Activated effector memory CD4-positive, alpha-beta T cell treated with anti-CD3 and anti-CD28 coated beads, Interleukin-2, amount 50 U/mL, for 16 hours (primary cell): ENCODE measurements around the gene KCNK18.

Source experiments
- DNase-seq: peaks from one replicate; pipeline ENCODE4 v3.0.0-alpha.2; 2020

KCNK18 gene

DNA sequence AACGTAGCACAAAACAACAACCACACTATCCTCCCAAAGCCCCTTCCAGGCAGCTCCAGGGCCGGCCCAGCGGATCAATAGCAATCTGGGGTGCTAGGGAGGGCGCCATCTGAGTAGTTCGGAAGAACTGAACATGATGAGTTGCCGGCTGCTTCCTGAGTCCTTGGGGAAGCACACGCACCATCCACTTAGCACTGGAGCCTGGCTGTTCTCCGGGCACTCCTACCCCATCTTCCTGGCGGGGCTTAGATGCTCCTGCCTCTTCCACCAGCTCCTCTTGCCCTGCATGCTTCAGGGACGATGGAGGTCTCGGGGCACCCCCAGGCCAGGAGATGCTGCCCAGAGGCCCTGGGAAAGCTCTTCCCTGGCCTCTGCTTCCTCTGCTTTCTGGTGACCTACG, at the start of gene KCNK18:
TSS of gene KCNK18 (plus strand) at position 301 of the 400 bp plus-strand sequence. CDS start at position 301, 0 bp downstream.
- DNase-seq, result peak; percentile 17

- DNase-seq, result no peak
Measured at GRCh38 chr10:117148284-117148683, 49.0 kb upstream of the KCNK18 start.

DNA sequence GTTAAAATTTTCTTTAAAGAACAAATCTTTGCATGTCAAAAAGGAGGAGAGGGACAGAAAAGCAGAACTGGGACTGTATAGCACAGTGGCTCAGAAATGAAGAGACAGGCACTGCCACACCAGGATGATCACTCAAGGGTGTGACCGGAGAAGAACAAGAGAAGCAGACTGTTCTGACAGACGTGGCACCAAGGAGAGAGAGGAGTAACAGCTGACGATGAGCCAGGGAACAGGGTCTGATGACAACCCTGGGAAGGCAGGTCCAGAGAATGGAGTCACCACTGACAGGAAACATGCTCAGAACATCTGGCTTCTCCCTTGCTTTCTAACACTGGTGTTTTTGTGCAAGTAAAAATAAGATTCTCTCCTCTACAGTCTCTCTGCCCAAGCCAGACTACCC, 44.6 kb upstream of the KCNK18 start:
- DNase-seq, result no peak

DNA sequence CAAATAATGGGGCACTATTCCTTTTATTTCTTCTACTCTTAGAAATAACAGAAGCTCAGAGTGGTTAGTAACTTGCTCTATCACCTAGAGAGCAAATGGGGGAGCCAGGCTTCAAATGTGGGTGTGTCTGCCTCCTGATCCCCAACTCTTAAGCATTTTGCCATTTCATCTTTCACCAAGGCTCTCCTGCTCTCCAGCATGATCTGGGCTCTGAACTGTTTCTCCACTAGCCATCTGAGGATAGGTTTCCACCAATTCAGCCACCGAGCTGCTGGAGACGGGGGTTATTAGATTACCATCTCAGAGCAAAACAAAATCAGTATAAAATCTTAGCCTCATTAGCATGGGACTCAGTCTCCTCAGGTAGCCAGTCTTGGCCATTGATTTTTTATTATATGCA, 39.0 kb upstream of the KCNK18 start:
- no peak for DNase-seq

DNA sequence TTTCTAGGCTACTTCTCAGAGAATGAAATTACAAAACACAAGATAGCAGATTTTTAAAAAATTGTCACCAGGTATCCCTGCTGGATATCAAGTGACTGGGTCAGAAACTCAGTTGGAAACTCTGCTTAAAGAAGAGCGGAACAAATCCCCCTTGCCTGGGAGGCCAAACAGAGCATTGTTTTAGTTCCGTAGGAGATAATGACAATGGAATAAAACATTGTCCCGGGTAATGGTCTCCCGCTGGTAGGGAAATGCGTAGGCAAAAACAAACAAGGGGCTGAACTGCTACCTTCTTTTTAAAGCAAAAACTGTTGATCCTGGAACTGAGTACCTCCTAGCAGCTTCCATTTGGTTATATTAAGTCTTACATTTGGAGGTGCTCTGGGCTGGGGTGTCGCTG, 37.9 kb upstream of the KCNK18 start:
- no peak for DNase-seq

DNA sequence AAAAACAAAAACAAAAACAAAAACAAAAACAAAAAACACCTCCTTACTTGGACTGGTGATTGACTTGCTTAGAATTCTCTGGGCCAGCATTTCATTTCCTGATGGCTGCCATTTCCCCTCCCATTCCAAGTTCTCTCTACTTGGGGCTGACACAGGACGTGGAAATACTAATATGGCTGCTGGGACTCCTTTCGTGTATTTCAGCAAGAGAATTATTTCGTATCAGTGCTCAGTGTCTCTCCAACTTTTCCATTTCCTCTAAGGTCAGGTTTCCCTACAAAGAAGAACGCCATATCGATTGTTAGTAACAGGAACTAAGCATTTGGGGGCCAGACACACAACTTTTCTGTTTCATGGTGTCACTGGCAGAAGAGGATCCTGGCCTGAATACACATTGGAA, 36.7 kb upstream of the KCNK18 start:
- DNase-seq, result no peak

- no peak for DNase-seq
Measured at GRCh38 chr10:117161386-117162033, 35.8 kb upstream of the KCNK18 start.

DNA sequence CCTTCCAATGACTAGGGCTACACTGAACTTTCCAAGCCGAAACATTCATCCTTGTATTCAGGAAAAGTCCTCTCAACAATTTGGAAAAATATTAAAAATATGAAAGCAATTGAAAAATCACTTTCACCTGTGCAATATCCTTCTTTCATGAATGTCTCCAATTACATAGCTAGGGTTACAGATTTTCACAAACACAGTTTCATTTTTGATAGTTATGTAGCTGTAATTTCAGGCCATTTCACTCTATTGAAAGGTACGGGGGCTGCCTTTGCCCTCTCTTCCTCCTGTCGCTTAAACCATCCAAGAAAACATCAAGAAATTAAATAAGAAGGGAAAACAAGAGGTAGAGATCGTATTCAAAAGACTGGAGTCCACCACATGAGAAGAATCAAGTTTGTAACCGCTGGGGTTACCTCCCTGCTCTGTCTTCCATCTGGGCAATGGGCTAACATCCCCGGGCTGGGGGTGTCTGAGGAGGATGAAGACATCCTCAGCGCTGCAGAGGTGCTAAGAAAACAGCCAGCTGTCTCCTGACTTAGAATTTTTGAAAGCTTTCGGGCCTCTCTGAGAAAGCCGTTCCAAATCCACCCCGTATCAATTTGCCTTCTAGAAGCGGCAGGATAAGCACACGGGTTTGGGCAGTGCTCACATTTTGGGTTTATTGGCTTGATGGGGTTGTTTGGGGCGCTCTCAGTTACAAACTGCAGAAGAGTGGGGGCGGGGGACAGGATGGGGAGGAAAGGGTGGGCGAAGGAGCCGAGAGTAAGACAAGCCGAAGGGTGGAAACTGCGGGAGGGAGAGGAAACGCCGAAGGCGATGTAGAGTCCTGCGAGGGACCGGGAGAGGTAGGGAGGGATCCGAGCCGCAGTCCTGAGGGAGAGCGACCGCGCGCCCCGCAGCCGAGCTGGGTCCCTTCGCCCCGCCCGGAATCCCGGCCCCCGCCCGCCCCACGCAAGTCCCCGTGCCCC, 34.9 kb upstream of the KCNK18 start:
- no peak for DNase-seq

- no peak for DNase-seq
Measured at GRCh38 chr10:117163061-117163953, 34.0 kb upstream of the KCNK18 start.

DNA sequence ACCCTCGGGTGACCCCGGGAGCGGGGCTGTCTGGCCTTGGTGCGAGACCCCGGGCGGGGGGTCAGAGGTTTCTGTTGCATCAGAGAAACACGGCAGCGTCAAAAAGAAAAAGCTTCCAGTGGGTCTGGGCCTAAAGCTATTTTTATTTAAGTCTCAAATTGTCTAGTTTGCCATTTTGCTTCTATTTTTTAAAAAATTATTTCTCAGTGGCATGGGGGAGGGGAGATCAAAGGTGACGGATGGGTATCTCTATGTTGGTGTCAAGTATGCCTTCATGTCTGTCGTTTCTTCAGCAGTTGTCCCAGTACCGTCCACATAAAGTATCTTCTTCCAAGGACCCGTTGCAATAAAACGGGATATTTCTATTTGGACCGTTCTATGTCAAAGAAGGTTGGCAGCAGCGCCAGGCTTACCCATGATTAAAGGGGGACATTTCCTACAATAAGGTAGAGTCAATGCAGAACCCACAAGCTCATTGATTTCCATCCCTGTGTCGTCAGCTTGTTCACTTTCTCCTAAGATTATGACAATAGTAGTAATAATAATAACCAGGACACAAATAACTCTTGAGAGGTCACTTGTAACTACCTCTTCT, 33.2 kb upstream of the KCNK18 start:
- no peak for DNase-seq

GRCh38 chr10:117164592-117165537, 32.4 kb upstream of the KCNK18 start:
- DNase-seq, result no peak

DNA sequence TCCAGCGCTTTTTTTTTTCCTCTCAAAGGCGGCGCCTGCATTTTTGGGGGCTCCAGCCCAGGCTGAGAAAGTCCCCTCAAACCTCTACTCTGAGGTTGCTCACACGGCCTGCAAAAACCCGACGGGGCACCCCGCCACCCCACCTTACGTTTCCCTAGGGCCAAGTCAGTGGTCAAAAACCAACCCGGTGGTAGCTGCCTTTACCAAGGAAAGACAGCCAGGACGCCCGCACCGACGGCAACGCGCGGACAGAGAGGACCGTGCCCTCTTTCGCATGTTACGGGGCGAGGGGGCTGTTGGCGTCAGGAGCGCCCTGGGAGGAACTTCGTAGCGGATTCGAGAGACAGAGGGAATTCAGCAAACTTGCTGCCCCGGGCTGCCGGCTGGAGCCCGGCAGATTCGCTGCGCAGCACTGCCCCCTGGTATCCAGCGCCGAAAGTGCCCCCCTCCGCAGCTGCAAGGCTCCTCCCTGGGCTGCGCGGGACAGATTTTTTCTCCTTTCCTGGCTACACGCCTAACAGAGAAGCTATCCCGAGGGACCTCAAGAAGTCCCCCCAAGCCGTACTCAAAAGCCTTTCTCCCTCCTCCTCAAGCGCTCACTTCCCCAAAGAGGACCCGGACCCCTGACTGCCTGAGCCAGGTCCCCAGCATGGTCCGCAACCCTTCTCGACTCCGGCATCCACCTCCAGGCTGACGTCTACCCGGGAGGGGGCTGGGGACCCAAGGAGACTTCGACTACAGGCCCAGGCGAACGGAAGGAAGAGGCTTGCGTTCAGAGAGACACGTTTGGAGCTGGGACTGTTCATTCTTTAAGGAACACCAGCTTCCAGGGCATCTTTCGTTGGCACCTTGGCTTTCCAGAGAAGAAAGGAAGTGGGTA, 31.5 kb upstream of the KCNK18 start:
- no peak for DNase-seq

DNA sequence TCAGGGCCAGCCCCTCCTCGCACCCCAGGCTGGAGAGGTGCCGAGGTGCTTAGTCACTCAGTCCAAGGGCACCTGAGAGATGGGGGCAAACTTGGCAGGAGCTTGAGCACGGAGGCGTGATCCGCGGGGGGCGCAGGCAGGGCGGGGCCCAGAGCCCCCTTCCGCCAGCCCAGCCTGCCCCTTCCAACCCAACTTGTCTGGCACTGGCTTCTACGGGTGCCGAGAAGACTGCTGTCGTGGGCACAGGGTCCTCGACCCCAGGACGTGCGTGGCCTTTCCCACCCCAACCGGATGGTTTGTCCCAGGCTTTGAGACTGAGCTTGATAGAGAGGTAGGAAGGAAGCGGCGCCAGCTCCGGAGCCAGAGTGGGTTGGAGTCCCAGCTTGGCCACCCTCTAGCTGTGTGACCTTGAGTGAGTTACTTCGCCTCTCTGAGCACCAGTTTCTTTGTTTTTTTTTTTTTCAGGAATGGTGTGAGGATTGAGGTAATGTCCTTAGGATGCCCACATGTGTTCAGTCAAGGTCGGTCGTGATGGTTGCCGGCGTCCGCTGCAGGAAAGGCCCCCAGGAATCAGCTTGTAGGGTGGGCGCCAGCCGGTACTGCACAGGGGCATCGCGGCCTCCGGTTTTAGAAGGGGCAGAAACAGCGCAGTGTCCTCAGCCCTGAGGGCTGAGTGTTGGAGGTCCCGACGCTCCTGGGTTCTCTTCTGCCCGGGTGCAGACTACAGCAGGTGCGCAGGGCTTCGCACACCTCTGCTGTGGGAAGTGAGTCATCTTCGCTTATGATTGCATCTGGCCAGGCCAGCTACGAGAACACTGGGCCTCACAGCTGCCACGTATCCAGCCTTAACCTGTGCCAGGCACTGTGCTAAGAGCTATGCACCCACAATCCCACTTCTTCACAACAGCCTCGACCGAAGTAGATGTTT, 30.6 kb upstream of the KCNK18 start:
- no peak for DNase-seq

- DNase-seq, result no peak
Measured at GRCh38 chr10:117167346-117167788, 29.9 kb upstream of the KCNK18 start.

GRCh38 chr10:117167789-117168674, 29.3 kb upstream of the KCNK18 start:
- DNase-seq, result peak; percentile 89

- no peak for DNase-seq
Measured at GRCh38 chr10:117168729-117169128, 28.6 kb upstream of the KCNK18 start.

DNA sequence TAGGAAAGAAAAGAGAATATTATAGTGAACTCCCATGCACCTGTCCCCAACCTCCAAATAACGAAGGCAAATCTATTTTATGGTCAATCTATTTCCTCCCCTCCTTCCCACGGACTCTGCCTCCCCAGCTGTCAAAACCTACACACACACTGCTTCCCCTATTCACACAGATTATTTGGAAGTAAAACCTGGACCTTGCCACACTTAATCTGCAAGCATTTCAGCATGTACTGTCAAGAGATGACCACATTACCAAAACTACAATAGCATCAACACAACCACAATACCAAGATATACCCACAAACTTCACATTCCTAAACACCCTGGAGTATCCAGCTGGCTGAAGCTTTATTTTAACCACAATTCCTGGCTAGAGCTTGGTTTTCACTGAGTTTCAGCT, 27.8 kb upstream of the KCNK18 start:
- DNase-seq, result no peak

DNA sequence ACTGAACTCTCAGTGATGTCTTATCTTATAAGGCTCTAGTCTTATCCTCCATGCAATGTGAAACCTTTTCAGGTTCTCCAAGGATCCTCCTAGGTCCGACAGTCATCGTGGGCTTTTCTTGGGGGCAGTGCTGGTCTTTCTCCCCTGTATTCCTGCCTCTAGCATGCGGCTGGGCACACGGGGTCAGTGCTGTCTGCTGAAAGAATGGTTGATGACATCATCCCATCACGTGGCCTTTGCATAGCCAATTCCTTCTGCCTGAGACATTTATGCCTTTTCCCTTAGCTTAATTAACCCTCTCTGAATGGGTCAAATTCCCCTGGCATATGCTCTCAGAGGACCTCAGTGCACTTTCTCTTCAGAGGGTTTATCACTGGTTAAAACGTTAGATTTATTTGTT, 27.0 kb upstream of the KCNK18 start:
- DNase-seq, result no peak
